ENCODE data around the gene ZNF740. TPM values are rescaled to one million over a fixed set of nuclear protein-coding genes. Genes with fewer than 3 reads are reported as not detected.

Gene ZNF740
- total RNA-seq, 1 experiment from 2014 or later: 41.2 TPM

- Mint-ChIP-seq H3K27me3 (ENCODE audit: low read depth) (peaks cover 53% of the 10 kb centered on the region), H3K4me1 (peaks cover 0 to 4% of the 10 kb centered on the region in 2 experiments; a peak in 2 of 4 replicates), H3K4me3 (no peak overlapping the region), H3K36me3 (ENCODE audit: insufficient read depth in 1 of 3, low read depth in 3 of 3) (no peaks in the 10 kb centered on the region), H3K9me3 (no peaks in the 10 kb centered on the region), H3K27ac (no peak overlapping the region; a peak in 1 of 7 replicates)
- no peak overlapping the region for H4K5ac ChIP-seq (ENCODE audit: insufficient read length, low read depth, low read length)
- no CpG with 5 or more reads among the region's 6 CpGs for WGBS (ENCODE audit: extremely low coverage, insufficient read length, low lambda C conversion rate)
- no peak overlapping the region for H3K4me2 ChIP-seq (ENCODE audit: insufficient read depth, insufficient read length, low read length)
- H3K79me2 ChIP-seq (ENCODE audit: insufficient read depth, low read length): no peaks in the 10 kb centered on the region
- no peak overlapping the region for H2BK120ac ChIP-seq (ENCODE audit: low read depth, low read length, poor library complexity, severe bottlenecking)
- H4K20me1 ChIP-seq (ENCODE audit: control insufficient read depth, insufficient read depth, insufficient read length): no peaks in the 10 kb centered on the region
- H2BK5ac ChIP-seq (ENCODE audit: insufficient read length, low read length): no peak overlapping the region
- H4K8ac ChIP-seq (replicated peaks; ENCODE audit: insufficient read length, low read depth, low read length): no peak overlapping the region
- H3K18ac ChIP-seq (ENCODE audit: insufficient read length, low read depth, low read length): no peak overlapping the region
- no peak overlapping the region for H3K56ac ChIP-seq (ENCODE audit: insufficient read length, low read depth, low read length)
- no peak overlapping the region for H3T11ph ChIP-seq (ENCODE audit: low read length)
- no peak overlapping the region for H2BK12ac ChIP-seq (ENCODE audit: insufficient read length, low read depth, low read length)
- DNase-seq: no peak
- H3K27ac ChIP-seq (ENCODE audit: insufficient read length, low read depth, low read length): no peak overlapping the region
- no peak overlapping the region for H3K14ac ChIP-seq (ENCODE audit: insufficient read depth, low read length)
- no peaks in the 10 kb centered on the region for H3K23me2 ChIP-seq (ENCODE audit: insufficient read length, low read depth, low read length, poor library complexity, severe bottlenecking)
- no peak overlapping the region for H4K91ac ChIP-seq (ENCODE audit: insufficient read length, low read depth, low read length)
- no peak overlapping the region for H3K23ac ChIP-seq (ENCODE audit: insufficient read length, low read depth, low read length)
- H3K4me1 ChIP-seq (ENCODE audit: insufficient read depth, low read length): no peaks in the 10 kb centered on the region; the same call in 1 of the 2 replicates
- no peak overlapping the region for H2BK20ac ChIP-seq (ENCODE audit: low read depth, low read length, poor library complexity, severe bottlenecking)
- no peak overlapping the region for H3K4ac ChIP-seq (ENCODE audit: low read depth, low read length)
- no peak overlapping the region for H3K9ac ChIP-seq (ENCODE audit: extremely low read depth, insufficient read length, low read length)
- no peaks in the 10 kb centered on the region; the same call in 1 of the 2 replicates for H3K27me3 ChIP-seq (ENCODE audit: insufficient read depth, low read length)
- H2AK5ac ChIP-seq (ENCODE audit: insufficient read length, low read length): no peak overlapping the region
- no peak overlapping the region for H2AFZ ChIP-seq (ENCODE audit: low read length)
- TF ChIP-seq, protein P1, sequence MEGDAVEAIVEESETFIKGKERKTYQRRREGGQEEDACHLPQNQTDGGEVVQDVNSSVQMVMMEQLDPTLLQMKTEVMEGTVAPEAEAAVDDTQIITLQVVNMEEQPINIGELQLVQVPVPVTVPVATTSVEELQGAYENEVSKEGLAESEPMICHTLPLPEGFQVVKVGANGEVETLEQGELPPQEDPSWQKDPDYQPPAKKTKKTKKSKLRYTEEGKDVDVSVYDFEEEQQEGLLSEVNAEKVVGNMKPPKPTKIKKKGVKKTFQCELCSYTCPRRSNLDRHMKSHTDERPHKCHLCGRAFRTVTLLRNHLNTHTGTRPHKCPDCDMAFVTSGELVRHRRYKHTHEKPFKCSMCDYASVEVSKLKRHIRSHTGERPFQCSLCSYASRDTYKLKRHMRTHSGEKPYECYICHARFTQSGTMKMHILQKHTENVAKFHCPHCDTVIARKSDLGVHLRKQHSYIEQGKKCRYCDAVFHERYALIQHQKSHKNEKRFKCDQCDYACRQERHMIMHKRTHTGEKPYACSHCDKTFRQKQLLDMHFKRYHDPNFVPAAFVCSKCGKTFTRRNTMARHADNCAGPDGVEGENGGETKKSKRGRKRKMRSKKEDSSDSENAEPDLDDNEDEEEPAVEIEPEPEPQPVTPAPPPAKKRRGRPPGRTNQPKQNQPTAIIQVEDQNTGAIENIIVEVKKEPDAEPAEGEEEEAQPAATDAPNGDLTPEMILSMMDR (conservative IDR thresholded peaks at IDR 0.05): no peak
- no peak overlapping the region for H2BK15ac ChIP-seq (ENCODE audit: low read depth, low read length)
- H3K79me1 ChIP-seq (ENCODE audit: insufficient read depth, low read depth, low read length, poor library complexity, severe bottlenecking): no peaks in the 10 kb centered on the region
- H3K9me3 ChIP-seq (ENCODE audit: control insufficient read depth, low read depth, low read length): no peaks in the 10 kb centered on the region
Observed at GRCh38 chr12:53151039-53151438, 29.5 kb upstream of the ZNF740 start.
